ENCODE data around the gene COX10. TPM values are rescaled to one million over a fixed set of nuclear protein-coding genes. Genes with fewer than 3 reads are reported as not detected.
"Not testable (repeated sequence)": the region's sequence is repeated elsewhere in the genome, so short reads cannot be mapped to it uniquely, and the experiment has no call there.

The COX10 gene
- total RNA-seq, 1 donor from 2014 or later = 21.8 TPM

GRCh38 chr17:14179951-14180350 is 110.6 kb downstream of the COX10 start:
- DNase-seq = not testable (repeated sequence)

DNA sequence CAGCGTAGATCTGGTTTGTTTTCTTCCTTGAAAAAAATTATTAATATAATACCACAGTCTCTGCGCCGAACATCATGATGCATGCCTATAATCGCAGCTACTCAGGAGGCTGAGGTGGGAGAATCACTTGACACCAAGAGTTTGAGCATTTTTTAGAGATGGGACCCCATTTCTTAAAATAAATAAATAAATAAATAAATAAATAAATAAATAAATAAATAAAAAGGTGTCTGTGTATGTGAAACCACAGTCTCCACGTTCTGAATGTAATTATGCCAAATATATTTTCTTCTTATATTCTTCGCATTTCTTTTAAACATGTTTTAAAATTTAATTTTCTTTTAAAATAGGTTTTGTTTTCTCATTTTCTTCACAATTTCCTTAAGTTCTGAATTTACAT is 112.8 kb downstream of the COX10 start:
- not testable (repeated sequence) for DNase-seq

- not testable (repeated sequence) for DNase-seq
Measured at GRCh38 chr17:14184536-14184935, 115.2 kb downstream of the COX10 start.

- not testable (repeated sequence) for DNase-seq
Measured at GRCh38 chr17:14186443-14186842, 117.1 kb downstream of the COX10 start.

DNA sequence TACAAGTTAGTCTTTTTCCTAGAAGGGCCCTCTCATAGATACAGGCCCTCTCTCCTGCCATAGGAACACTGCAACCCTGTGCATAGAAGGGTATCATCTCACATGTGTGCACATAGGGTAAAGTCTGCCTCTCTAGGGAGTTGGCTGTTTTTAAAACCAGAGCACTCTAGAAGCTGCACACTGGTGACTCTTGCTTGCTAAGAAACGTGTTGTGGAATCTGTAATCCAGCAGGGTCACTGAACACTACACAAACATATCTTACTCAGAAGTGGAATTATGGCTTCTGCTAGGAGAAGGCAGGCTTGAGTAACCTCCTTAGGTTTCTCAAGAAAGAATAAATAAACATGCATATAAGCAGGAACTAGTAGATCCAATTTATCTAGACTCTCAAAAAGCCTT is 121.5 kb downstream of the COX10 start:
- not testable (repeated sequence) for DNase-seq

- not testable (repeated sequence) for DNase-seq
Measured at GRCh38 chr17:14191469-14191868, 122.2 kb downstream of the COX10 start.

- DNase-seq = not testable (repeated sequence)
Measured at GRCh38 chr17:14192039-14192438, 122.7 kb downstream of the COX10 start.

GRCh38 chr17:14192636-14193344 is 123.5 kb downstream of the COX10 start:
- not testable (repeated sequence) for DNase-seq

DNA sequence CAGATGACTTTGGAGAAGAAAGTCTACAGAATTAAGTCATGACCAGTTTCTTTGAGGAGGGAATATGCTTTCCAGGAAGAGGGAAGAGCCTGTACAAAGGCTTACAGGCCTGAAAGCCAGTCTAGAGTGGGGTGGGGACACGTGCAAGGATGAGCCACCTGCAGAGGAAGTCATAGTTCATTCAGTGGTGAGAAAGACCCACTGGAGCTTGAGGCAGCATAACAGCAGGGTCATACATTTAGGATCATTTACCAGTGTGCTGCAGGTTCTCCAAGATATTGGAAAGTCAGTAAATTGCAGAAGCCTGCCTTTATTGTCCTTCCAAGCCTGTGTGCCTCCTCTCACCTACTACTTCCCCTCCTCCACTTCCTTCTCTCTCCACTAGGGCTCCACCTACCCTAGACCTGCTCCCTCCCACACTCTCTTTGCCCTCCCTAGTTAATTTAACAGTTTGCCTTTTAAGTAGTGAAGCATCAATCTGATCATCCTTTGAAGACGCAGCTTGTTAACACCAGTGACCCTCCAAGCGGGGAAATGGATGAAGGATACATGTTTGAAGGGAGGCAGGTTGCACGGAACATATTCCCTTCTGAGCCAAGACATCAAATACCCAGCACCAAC is 127.2 kb downstream of the COX10 start:
- DNase-seq = no peak

- no peak for DNase-seq
Measured at GRCh38 chr17:14197057-14197456, 127.8 kb downstream of the COX10 start.

DNA sequence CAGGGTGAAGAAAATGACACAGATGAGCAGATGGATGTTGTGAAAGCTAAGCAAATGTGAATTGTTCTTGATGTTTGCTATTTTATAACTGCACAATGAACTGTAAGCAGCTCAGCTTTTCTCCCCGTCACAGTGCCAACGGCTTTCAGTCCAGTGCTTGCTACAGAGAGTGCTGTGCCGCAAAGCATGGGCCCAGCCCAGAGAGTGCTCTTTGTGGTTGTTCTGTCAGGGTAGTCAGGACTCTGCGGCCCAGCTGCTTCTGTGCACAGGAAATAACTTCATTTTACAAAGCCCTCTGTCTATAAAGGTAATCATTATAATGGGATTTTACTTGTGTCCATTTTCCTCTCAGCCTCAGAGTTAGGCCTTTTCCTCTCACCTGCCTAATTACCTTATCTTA is 128.3 kb downstream of the COX10 start:
- no peak for DNase-seq

- no peak for DNase-seq
Measured at GRCh38 chr17:14198013-14198412, 128.7 kb downstream of the COX10 start.

GRCh38 chr17:14198575-14198974 is 129.3 kb downstream of the COX10 start:
- no peak for DNase-seq

DNA sequence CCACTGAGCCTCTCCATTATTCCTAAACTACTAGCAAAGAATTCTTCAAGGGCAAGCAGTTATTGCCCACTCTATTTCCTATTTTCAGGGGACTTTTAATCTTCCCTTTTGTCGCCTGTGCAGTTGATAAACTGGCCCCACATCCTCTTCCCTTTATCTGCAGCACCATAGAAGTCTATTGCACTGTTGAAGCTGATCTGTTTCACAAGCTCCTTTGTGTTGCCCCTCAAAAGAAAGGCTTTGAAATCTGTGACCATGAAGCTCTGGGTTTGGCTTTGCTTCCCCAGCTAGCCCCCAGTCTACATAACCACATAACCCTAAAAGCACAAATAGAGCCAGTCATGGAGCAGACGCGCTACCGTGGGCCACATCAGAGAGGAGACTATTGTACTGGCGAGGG is 130.3 kb downstream of the COX10 start:
- DNase-seq = no peak

DNA sequence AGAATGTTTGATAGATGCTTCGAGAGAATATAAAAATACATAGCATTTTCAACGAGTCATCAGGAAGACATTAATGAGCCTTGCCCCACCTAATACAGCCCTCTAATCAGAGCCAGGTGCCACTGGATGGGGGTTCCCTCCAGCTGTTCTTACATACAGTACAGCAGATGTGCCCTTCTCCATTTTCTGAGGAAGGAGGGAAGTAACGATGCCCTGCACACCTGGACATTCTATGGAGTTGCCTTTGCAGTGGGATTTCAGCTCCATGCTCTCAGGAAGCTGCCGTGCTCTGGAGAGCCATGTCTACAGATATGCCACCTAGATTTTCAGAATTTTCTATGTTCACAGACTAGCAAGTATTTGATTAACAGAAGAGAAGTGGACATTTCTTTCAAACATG is 131.1 kb downstream of the COX10 start:
- DNase-seq = no peak

DNA sequence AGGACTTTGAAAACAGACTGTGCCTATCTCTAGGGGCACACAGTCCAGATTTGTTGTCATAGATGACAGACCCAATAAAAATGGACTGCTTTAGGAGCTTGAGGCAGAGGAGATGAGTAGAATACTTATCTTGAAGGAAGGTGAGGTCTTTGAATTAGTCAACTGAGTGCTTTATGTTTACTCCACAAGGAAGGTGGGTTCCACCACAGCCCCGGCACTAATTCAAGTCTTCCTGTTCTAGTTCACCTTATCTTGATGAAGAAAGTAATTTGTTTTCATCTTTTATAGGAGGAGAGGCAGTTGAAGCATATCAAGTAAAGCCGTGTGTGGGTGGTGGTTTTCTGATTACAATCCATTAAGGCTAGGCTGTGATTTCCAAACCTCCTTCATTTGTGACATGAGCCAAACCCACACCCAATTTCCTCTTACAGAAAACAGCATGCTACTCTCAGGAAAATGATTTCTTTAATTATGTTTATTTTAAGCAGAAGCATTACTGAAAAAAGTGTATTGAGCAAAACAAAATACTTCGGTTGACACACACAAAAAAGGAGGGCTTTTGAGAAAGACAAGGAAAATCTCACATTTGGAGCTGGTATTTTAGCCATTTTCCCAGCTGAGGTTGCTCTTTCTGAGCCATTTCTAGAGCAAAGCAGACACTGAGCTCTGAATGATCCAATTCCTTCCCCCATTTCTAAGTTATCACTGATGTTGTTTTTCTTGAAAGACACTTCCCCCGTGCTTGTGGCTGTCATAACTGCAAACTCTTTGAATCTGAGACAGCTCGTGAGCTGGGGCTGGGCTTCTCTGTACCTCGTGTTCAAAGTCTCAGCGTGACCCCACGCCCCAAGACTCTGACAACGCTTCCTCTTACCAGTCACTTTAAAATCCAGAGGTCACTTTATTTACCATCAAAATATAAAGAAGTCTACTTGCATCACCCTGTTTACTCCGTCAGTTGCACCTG is 132.0 kb downstream of the COX10 start:
- DNase-seq = no peak

GRCh38 chr17:14201988-14202380 is 132.7 kb downstream of the COX10 start:
- DNase-seq = no peak

DNA sequence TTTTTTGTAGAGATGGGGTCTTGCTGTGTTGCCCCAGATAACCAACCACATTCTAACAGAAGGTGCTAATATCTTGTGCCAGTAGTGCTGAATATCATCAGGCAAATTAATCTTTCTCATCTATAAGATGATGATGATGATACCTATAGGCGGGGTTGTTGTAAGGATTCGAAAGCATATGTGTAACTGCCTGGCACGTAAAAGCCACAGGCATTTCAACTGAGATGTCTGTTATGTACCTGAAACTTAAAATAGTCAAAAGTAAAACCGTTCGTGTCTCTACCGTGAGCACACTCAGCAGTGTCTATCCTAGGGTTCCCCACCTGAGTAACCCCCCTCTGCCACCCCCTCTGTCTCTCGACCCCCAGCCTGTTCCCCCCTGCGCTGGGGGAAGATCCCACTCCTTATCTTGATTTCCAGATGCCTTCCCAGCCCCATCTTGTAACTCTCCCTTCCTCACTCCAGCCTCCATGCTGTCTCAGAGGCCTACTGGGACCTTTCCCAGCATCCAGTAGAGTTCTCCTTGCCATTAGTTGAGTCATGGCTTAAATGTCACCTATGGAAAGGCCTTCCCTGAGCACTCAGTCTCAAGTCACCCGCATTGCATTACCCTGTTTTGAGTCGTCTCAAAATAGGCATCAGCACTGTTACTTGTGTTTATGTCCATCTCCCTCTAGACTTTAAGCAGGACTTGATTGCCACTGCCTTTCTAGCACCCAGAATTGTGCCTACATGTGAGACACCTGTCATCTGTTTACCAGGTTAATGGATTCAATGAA is 133.3 kb downstream of the COX10 start:
- no peak for DNase-seq

- no peak for DNase-seq
Measured at GRCh38 chr17:14203388-14203787, 134.1 kb downstream of the COX10 start.

DNA sequence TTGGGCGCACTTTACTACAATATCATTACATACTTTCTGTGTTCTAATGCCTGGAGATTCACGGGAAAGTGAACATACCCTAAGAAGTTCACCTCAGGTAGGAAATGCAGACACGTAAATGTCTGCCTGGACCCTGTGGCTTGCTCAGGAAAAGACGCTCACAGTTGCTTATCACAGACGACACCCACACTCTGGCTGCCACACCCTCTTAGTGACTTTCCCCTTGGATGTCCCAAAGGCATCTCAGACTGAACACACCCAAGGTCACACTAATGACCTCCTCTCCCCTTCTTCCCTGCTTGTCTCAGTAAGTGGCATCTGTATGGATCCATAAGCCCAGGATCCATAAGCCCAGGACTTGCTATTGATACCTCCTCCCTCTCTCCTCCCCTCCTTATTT is 134.8 kb downstream of the COX10 start:
- no peak for DNase-seq

GRCh38 chr17:14204546-14204945 is 135.2 kb downstream of the COX10 start:
- no peak for DNase-seq

DNA sequence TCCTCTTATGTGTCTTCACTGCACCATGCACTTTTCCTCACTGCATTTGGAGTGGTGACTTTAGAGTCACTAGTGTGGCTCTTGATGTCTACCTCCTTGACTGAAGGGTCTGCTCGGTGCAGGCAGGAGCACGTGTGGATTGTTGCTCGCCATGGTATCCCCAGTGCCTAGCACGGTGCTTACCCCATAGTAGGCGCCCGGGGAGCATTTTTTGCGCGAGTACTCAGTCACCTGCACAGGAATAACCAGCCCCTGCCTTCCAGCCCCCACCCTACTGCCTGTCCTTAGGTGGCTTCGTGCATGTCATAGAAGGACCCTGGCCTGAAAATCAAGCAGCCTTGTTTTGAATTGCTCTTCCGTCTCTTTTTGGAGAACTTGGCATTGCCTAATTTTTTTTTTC is 136.1 kb downstream of the COX10 start:
- no peak for DNase-seq

Data from occipital lobe (tissue), 2 donors.